Hematopoietic multipotent progenitor cell treated with erythropoietin and hydrocortisone succinate and interleukin-3 and kit ligand, for 15 days (in vitro differentiated cells): ENCODE results near the gene SLITRK6.
"Not testable (repeated sequence)": the region's sequence is repeated elsewhere in the genome, so short reads cannot be mapped to it uniquely, and the experiment has no call there.

ENCODE experiments used
- DNase-seq: peaks from one replicate; pipeline ENCODE4 v3.0.0-alpha.2; 2015; ENCODE audit warnings: low spot score

SLITRK6 gene, protein sequence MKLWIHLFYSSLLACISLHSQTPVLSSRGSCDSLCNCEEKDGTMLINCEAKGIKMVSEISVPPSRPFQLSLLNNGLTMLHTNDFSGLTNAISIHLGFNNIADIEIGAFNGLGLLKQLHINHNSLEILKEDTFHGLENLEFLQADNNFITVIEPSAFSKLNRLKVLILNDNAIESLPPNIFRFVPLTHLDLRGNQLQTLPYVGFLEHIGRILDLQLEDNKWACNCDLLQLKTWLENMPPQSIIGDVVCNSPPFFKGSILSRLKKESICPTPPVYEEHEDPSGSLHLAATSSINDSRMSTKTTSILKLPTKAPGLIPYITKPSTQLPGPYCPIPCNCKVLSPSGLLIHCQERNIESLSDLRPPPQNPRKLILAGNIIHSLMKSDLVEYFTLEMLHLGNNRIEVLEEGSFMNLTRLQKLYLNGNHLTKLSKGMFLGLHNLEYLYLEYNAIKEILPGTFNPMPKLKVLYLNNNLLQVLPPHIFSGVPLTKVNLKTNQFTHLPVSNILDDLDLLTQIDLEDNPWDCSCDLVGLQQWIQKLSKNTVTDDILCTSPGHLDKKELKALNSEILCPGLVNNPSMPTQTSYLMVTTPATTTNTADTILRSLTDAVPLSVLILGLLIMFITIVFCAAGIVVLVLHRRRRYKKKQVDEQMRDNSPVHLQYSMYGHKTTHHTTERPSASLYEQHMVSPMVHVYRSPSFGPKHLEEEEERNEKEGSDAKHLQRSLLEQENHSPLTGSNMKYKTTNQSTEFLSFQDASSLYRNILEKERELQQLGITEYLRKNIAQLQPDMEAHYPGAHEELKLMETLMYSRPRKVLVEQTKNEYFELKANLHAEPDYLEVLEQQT

DNA sequence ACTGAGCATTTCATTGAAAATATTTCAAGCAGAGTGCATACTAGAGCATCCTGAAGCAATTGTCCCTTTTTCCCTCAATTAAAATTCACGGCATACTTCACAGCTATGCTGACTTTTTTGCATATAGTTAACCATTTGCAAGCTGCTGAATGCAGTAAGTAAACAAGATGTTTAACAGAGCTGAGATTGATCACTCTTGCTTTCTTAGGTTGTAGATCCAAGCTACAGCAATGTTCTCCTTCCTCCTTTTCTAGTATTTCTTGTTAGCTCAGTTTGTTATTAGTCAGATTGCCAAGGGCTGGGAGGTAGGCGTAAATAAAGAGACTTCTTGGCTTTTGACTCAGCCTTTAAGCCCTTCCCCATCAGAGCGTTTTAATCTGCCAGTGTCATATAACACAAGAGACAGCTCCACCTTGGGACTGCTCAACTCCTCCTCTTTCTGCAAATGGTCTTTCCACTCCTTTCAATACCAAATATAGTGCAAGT is at the start of gene SLITRK6:
SLITRK6 (minus strand) TSS at position 323 of the 486 bp plus-strand sequence. CDS start 2,911 bp downstream, outside the sequence.
- no peak for DNase-seq

DNA sequence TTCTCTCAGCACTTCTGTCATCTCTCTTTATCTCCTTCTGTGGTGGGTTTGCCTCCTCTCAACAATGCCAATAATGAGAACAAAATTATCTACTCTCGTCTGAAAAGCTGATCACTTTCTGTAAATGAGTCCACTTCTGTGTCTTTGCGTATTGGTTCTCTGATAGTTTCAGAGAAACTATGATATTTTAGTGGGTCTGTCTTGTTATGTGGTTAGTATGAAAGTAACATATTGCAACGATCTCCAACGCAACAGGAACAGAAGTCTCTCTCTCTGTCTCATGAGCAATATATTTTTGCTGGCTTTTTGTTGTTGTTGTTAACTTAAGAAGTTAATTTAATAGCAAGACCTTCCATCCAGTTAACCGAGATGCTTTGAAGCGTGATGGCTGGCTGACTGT is 47.8 kb upstream of the SLITRK6 start:
- DNase-seq = no peak

DNA sequence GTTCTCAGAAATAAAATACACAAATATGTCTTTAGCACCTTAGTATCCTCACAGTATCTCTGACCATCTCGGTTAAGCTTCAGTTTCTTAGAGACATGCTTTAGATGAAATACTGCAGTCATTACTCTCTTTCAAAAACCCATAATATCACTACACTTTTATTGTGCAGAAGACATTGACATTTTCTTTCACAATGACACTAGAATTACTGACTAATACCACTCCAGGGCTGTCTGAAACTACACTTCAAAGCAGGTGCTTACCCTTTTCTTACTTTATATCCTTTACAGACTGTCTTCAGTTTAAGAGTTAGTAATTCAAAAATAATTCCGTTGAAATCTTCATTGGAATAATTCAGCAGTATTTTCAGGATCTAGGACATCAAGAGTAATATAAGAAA is 42.2 kb upstream of the SLITRK6 start:
- no peak for DNase-seq

DNA sequence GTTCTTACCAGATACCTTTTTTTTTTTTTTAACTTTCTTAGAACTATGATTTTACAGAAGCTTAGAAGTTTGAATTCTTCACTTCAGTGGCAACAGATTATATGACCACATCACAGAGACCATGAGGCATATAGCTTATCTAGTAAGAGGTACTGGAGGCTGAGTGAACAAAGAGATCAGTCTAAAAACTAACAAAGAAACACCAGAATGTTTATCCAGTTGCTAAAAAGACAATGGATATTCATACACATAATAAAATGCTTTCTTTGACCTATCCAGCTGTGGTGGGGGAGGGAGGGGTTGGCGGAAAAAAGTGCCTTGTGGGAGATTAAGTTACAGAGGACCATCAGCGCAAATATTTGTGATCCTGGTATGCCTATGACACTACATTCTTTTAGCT is 34.7 kb upstream of the SLITRK6 start:
- no peak for DNase-seq

DNA sequence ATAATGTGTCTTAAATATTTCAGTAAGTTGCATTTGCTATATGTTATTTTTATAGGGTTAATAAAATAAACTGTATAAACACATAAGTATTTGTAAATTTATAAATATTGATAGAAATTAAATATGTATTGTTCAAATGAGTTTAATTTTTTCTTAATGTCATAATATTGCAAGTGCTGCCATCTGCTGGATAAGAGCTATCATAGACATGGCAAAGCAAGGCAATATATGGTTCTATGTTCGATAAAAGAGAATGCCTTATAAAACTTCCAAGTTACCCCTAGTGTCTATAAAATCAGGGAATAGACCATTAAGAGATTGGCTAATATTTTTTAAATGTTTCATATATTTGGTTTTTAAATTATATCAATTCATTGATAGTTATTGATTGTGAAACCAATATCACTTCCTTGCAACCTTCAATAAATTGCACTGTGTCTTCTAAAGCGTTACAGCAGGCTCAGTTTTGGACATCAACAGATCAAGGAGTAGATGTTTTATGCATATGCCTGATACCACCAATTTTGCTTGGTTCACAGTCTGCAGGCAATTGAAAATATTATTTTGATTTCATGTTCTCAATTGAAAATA is 29.0 kb upstream of the SLITRK6 start:
- peak; percentile 20 for DNase-seq

DNA sequence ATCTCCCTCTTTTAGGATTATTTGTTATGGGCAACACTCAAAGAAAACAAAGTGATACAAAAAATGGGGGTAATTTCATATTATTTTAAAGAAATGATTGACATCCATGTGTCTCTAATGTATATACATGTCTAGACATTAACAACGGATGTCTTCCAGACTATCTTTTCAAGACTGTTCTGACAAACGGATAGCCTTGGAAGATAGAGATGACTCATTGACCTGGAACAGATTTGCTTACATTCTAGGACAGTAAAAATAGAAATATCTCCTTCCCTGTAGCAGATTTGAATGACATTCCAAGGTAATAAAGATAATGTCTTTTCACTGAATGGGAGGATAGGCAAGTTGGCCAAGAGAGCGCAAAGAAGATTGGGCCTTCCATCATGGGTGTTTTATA is 26.2 kb upstream of the SLITRK6 start:
- no peak for DNase-seq

DNA sequence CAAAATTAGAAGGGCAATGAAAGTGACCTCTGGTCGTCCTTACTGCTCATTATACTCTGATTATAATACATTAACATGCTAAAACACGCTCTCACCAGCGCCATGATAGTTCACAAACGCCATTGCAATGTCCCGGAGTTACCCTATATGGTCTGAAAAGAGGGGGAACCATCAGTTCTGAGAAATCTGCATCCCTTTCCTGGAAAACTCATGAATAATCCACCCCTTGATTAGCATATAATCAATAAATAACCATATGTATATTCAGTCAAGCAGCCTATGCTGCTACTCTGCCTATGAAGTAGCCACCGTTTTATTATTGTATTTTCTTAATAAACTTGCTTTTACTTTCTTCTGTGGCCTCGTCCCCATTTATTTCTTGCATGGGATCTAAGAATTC is 24.6 kb upstream of the SLITRK6 start:
- no peak for DNase-seq

DNA sequence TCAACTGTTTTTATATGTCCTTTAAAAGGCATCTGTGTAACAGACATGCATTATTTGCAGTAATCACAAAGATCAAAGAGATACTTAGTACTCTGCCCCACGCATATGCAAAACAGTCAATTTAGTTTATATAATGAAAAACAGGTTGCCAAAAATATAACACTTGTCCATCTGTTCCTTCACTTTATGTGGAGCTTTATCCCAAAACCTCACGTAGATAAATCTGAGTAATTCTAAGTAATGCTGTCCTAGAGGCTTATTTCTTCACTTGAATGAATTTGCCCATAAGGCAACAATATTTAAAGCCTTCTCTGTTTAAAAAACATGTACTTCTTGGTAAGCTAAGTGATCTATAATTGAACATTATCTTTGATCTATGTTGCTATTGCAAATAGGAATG is 20.3 kb upstream of the SLITRK6 start:
- no peak for DNase-seq

DNA sequence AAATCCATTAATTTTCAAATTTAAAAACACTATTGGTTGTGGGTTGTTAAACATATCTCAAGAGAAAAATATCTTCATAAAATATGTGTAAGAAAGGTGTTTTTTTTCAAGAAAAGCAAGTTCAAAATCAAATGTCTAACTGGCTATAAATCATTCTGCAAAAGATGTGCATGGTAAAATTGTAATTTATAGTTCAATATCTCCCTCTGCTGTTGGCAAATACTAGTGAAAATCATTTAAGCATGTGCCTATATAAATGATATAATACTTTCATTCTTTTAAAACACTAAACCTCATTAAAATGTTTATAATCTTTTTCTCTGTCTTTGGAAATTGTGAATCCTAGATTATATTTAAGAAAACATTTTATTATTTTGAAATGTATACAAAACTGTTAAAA is 17.2 kb upstream of the SLITRK6 start:
- no peak for DNase-seq

DNA sequence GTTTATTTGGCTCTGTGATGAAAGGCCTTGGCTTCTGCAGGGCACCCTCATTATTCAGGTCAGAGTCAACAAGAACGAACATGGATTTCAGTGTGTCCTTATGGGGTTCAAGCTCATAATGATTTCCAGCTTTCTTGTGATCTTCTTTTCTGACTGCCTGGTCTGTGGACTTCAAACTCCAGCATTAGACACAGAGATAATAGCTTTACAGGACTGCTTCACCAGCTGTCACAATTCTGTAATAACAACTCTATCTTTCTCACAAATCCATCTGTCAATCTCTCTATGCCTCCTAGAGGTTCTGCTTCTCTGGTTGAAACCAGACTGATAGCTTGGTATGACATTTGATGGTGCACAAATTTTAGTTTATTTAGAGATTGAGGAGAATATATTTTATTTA is 13.1 kb upstream of the SLITRK6 start:
- DNase-seq = no peak

DNA sequence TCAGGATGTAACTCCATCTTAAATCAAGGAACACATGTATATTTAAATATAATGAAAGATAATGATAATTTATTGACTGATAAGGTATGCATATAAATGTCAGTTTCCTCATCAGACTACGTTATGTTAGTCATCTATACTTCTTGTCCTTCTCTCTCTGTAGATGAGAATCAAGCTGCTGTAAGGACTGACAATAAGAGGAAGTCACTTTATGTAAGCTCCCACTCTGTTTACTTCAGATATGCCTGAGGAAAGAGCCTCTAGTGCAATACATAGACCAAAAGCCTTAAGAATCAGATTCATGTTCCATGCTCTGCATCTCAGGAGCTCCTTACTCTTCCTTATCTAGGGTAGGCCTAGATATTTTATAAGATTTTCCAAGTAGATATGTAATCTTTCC is 9.6 kb upstream of the SLITRK6 start:
- DNase-seq = no peak

DNA sequence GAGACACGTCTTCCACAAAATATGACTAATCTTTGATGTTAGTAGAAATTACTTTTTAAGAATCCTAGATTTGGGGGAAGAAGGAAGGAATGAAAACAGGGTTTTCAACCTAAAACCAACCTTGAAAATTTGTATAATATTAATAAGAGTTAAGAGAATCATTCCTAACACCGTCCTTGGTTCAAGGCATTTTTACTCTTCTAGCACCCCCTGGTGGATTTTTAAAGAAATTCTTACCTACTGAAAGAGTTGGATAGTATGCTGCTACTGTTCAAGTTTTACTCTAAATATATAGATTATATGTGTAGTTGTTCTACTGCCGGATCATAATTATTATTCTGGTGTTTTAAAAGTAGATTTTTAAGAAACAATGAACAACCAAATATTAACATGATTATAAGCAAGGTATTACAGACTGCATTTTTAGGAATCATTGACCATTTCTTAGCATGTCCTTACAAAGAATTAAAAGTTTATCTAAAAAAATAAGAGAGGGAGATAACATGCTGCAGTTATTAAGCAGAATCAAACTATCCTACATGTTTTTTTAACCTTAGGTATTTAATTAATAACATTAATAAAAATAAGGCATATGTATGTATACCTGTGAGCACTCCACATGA is 7.4 kb upstream of the SLITRK6 start:
- peak; percentile 27 for DNase-seq

DNA sequence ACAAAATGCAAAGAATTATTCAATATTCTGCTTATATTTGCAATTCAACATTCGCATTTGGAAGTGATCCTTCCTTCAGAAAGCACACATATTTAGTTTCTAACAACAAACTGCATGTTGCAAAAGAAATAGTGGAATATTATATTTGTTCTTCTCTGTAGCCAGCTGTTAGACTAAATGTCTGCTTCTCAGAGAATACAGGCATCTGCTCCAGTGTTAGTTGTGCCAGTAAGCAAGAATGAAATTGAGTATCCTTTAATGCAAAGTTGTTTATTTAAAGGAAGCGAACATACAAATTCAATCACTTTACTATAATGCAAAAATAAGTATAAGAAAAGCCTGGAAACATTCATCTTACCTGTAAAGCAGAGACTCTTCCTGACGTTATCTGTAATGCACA is 663 bp downstream of the SLITRK6 start:
- DNase-seq = no peak

DNA sequence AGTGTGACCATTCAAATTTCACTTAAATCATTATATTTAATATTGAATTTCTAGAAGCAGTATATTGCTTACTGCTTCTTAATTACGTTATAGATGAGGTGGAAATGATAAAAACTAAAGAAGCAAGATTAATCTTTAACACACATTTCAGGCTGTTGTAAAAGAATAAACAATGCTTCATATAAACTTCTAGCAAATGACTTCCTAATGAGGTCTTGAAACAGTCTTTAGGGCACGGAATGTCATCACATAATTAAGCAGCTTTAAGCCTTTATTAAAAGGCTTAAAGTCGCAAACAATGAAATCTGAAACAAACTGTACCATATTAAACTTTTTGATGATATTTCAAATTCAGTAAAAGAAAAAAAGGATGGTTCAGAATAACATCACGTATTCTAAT is 1.9 kb downstream of the SLITRK6 start:
- DNase-seq = no peak

DNA sequence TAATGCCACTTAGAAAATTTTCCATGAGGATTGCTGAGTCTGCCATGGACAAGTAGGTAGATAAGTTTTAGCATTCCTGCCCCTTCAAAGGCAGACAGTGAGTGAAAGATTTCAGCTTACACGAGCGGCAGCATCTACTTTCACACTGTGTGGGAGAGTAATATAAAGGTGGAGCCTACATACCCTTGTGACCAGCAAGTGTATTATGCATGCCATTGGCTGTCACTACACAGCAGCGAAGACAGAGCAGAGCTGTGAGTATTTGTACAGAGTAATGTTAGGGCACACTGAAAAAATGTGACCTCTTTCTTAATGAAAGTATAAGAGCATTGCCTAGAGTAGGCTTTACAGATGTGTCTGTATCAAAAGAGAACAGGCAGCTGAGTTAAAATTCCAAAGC is 14.0 kb downstream of the SLITRK6 start:
- DNase-seq = no peak

DNA sequence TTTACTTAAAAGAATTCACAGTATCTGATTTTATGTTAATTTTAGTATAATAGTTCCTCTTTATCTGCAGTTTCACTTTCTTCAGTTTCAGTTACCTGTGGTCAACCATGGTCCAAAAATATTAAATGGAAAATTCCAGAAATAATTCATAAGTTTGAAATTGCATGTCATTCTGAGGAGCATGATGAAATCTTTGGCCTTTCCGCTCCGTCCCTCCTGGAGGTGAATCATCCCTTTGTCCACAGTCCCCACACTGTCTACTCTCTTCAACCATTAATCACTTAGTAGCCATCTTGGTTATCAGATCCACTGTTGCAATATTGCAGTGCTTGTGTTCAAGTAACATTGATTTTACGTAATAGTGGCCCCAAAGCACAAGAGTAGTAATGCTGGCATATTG is 26.9 kb downstream of the SLITRK6 start:
- no peak for DNase-seq

DNA sequence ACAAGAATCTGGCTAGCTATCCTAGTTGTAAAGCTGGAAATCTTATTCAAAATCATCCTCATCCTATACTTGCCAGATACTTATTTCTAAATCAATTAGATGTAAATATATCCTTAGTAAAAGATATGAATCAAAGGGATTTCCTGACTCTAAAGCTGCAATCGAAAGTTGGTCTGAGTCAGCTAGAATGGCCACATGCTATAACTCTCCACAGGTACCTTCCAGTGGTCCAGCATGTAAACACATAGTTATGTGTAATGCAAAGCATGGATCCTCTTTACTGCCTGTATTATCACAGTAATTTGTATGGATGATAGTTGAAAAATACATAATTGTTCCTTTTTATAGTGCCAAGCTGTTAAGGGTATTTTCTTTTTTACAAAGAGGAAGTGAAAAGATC is 27.4 kb downstream of the SLITRK6 start:
- no peak for DNase-seq

DNA sequence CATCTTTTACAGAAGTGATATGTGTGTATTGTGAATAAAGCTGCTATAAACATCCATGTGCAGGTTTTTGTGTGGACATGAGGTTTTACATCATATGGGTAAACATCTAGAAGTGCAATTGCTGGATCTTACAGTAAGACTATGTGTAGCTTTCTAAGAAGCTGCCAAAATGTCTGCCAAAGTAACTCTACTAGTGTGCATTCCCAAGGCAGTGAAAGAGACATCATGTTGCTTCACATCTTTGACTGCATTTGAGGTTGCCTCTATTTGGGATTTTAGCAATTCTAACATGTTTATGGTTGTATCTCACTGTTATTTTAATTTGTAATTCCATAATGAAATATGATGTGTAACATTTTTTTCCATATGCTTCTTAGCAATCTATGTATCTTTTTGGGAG is 30.3 kb downstream of the SLITRK6 start:
- no peak for DNase-seq

DNA sequence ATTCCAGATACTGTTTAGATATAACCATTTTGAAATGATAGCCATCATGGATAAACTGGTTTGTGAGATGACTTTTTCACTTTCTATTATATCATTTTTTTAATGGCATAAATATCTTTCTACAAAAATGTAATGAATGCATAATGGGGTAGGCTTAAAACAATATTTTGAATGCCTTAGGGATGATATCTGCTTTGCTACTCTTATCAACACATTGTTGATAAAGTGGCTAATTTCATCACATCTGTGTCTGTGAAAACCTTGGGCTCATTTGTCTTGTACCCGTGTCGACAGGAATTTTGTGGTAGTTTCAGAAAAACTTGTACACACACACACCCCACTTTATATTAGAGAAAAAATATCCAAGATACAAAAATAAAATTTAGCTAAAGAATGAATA is 44.1 kb downstream of the SLITRK6 start:
- no peak for DNase-seq

DNA sequence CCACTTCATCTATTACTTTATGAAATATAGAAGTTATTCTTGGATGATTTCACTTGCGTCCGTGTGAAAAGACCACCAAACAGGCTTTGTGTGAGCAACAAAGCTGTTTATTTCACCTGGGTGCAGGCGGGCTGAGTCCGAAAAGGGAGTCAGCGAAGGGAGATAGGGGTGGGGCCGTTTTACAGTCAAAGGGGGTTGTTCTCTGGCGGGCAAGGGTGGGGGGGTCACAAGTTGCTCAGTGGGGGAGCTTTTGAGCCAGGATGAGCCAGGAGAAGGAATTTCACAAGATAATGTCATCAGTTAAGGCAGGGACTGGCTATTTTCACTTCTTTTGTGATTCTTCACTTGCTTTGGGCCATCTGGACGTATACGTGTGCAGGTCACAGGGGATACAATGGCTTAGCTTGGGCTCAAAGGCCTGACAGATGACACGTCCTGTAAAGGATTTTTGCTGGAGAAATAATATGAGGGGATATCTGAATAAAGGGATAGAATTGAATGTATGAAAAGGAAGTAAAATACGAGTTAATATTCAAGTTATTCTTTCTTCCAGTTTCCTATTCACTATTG is 55.9 kb downstream of the SLITRK6 start:
- not testable (repeated sequence) for DNase-seq
